AG09319 (cell line): ENCODE results near the gene GPATCH1.
"Not testable (repeated sequence)": the region's sequence is repeated elsewhere in the genome, so short reads cannot be mapped to it uniquely, and the experiment has no call there.

Experiments
- DNase-seq: peaks from one replicate; pipeline ENCODE4 v3.0.0-alpha.2; 2010; ENCODE audit warnings: low read depth; ENCODE audit errors: extremely low read depth
- CTCF ChIP-seq: IDR thresholded peaks from 2 replicates; pipeline ENCODE4 v1.5.1; 2011; ENCODE audit warnings: low read depth, mild to moderate bottlenecking, inconsistent platforms, low read length, moderate library complexity

GPATCH1 gene

GRCh38 chr19:33139165-33139564, 58.2 kb downstream of the GPATCH1 start:
- no peak for TF ChIP-seq CTCF
- DNase-seq: no peak

- no peak for DNase-seq
- peak; percentile 97 for TF ChIP-seq CTCF
These were observed 63.0 kb downstream of the GPATCH1 start for GRCh38 chr19:33143897-33144405.

- TF ChIP-seq CTCF: no peak
- no peak for DNase-seq
These were observed 65.2 kb downstream of the GPATCH1 start for GRCh38 chr19:33146209-33146608.

- TF ChIP-seq CTCF: no peak
- no peak for DNase-seq
These were observed 66.6 kb downstream of the GPATCH1 start for GRCh38 chr19:33147538-33147937.

- TF ChIP-seq CTCF: no peak
- DNase-seq: no peak
These were observed 70.0 kb downstream of the GPATCH1 start for GRCh38 chr19:33150852-33151518.

- no peak for TF ChIP-seq CTCF
- no peak for DNase-seq
These were observed 71.2 kb downstream of the GPATCH1 start for GRCh38 chr19:33152176-33152575.

- not testable (repeated sequence) for DNase-seq
These were observed 71.6 kb downstream of the GPATCH1 start for GRCh38 chr19:33152625-33153024.

GRCh38 chr19:33154313-33154712, 73.3 kb downstream of the GPATCH1 start:
- not testable (repeated sequence) for DNase-seq
